Thyroid gland (tissue), 4 donors: Measurements from ENCODE around the gene PCDHGA5.

Source experiments
- CTCF ChIP-seq, 6 experiments: fragments of 200-600 bp in 3 of 6; fragments of 450-650 bp in 3 of 6; sonication (generic) in 3 of 6; IDR thresholded peaks; one replicate each; pipeline ENCODE4 v1.5.1; 2016 to 2019; ENCODE audit warnings: antibody characterized with exemption in 6 of 6, mild to moderate bottlenecking in 2 of 6, inconsistent platforms in 1 of 6, moderate library complexity in 1 of 6
- POLR2A ChIP-seq, 2 donors: fragments of 450-650 bp; IDR thresholded peaks; one replicate each; pipeline ENCODE4 v1.6.1; 2017; ENCODE audit warnings: antibody characterized with exemption in 2 of 2, mild to moderate bottlenecking in 2 of 2, moderate library complexity in 1 of 2

- TF ChIP-seq CTCF (IDR thresholded peaks at IDR 0.05) (no peak), POLR2A (IDR thresholded peaks at IDR 0.05) (no peak)
Measured at GRCh38 chr5:141393267-141393666, 29.3 kb downstream of the PCDHGA5 start.
